Uterus (tissue), 2 donors: ENCODE data around the gene KCNAB1.

ENCODE experiments used
- CTCF ChIP-seq, 4 experiments: fragments of 200-600 bp in 2 of 4; fragments of 450-650 bp in 2 of 4; sonication (generic) in 2 of 4; IDR thresholded peaks; one replicate each; pipeline ENCODE4 v1.5.1; 2016 to 2019; ENCODE audit warnings: antibody characterized with exemption in 4 of 4, mild to moderate bottlenecking in 2 of 4, moderate library complexity in 1 of 4
- POLR2A ChIP-seq, 2 donors: fragments of 450-650 bp; IDR thresholded peaks; one replicate each; pipeline ENCODE4 v1.6.1; 2016; ENCODE audit warnings: antibody characterized with exemption in 2 of 2, mild to moderate bottlenecking in 1 of 2, moderate library complexity in 1 of 2

DNA sequence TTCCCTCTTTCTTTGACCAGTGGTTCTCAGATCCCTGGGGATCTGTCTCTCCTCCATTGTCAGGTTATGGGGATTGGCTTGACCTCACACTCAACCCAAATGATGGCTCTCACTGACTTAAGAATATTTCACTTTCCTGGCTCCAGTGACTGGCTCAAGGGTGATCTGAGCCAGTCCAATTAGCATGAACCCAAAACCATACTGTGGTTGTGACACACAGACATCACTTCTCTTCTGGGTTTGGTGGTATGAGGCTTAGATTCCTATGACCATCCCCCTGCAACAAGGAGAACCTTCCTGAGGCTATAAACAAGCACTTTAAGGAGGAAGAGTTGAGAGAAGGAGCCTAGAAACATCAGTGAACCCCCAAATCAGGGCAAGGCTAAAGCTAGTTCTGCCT lies 85.8 kb downstream of the KCNAB1 start:
- no peak for TF ChIP-seq CTCF (IDR thresholded peaks at IDR 0.05)
- no peak for TF ChIP-seq POLR2A (IDR thresholded peaks at IDR 0.05)
